Stimulated activated CD8-positive, alpha-beta memory T cell treated with anti-CD3 and anti-CD28 coated beads, Interleukin-7, amount 100 ng/mL, for 48 hours (primary cell): Measurements from ENCODE around the gene MFSD2B.

Experiments
- DNase-seq, 2 donors: peaks; one replicate each; pipeline ENCODE4 v3.0.0-alpha.2; 2020; ENCODE audit warnings: low read depth in 1 of 2; ENCODE audit errors: extremely low read depth in 1 of 2

The MFSD2B gene

GRCh38 chr2:24050041-24050979, 40.4 kb downstream of the MFSD2B start:
- no peak for DNase-seq

- DNase-seq = no peak
Measured at GRCh38 chr2:24051833-24052232, 41.9 kb downstream of the MFSD2B start.

GRCh38 chr2:24052951-24053350, 43.1 kb downstream of the MFSD2B start:
- DNase-seq = no peak

- DNase-seq = no peak
Measured at GRCh38 chr2:24054366-24055010, 44.6 kb downstream of the MFSD2B start.

GRCh38 chr2:24055750-24056149, 45.9 kb downstream of the MFSD2B start:
- no peak for DNase-seq

GRCh38 chr2:24058564-24059271, 48.8 kb downstream of the MFSD2B start:
- DNase-seq = no peak

GRCh38 chr2:24065341-24065740, 55.5 kb downstream of the MFSD2B start:
- no peak for DNase-seq

- DNase-seq = no peak
Measured at GRCh38 chr2:24072259-24072658, 62.4 kb downstream of the MFSD2B start.

- no peak for DNase-seq
Measured at GRCh38 chr2:24073816-24074215, 63.9 kb downstream of the MFSD2B start.

GRCh38 chr2:24075259-24075658, 65.4 kb downstream of the MFSD2B start:
- no peak for DNase-seq
